NCI-H1048 (cell line): ENCODE data around the gene ZNF614.
A peak's percentile ranks its signal among the peaks of the same experiment; 100 is the strongest.
"Not testable (repeated sequence)": the region's sequence is repeated elsewhere in the genome, so short reads cannot be mapped to it uniquely, and the experiment has no call there.

Experiments used
- DNase-seq: peaks from one replicate; lab custom pipeline; 2025; lab: John Stamatoyannopoulos, UW

ZNF614 gene

DNA sequence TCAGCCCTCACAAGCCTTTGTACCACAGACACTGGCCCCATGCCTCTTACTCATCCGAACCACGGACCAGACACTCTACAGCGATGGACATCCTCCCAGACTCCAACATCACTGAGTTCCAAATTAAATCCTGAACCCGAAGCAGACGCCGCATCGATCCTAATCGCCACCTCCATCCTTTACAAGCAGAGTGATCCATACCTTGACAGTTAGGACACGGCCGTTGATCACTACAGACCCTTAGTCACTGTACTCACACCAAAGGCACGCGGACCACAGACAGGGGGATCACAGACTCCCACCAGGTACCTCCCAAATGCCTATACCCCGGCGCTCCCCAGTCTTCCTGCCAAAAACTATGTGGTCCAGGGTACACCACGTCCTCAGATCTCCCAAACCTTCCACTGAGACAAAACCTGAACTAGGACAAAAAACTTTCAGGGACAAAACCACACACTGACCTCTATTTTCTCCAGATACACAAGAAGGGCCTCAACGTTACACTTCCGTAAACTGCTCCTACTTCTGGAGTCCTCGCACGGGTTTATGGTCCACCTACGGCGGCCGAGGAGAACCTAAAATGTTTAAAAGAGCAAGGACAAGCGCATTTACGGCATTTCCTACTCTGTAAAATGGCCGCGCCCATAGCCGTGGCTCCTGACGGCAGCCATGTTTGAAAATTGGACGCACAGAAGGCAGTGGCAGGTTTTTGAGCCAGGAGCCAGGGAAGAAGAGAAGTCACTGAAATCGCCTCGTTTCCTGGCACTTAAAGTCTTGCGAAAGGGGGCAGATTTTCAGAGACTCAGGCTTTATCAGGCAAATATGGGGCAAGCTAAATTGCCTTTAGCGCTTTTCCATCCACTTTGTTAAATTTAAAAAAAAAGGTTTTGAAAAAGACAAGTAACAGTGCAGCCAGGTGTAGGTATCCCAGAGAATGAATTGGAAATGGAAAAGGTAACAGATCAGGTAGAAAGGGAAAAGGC, 41.6 kb downstream of the ZNF614 start, which contains the start of gene ZNF350:
TSS of gene ZNF350 (minus strand) at position 532 of the 983 bp plus-strand sequence. CDS start 12,480 bp downstream, outside the sequence.
- DNase-seq, result peak; percentile 64

DNA sequence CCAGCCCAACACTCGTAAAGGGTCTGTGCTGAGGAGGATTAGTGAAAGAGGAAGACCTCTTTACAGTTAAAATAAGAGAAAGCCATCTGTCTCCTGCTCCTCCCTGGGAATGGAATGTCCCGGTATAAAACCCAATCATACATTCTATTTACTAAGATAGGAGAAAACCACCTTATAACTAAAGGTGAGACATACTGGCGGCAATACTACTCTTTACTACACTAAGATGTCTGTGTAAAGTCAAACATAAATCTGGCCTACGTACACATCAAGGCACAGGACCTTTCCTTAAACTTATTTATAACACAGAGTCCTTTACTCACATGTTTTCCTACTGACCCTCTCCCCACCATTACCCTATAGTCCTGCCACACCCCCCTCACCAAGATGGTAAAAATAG, 44.8 kb downstream of the ZNF614 start:
- no peak for DNase-seq

DNA sequence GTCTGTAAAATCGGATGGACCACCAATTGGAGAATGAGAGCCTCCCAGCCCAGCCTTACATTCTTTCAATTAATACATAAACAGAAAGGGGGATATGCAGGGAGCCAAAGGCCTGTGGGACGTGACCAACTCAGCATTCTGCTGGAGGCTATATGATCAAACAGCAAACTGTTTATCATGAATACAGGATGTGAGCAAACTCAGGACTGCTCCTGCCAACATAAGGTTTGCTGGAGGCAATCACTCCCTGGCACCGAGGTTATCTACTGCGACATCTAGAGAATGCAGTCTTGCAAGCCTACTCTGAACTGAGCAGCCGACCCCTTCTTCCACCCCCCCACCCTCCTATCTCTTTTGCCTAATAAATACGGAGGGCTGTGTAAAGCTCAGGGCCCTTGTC, 47.3 kb downstream of the ZNF614 start:
- not testable (repeated sequence) for DNase-seq

DNA sequence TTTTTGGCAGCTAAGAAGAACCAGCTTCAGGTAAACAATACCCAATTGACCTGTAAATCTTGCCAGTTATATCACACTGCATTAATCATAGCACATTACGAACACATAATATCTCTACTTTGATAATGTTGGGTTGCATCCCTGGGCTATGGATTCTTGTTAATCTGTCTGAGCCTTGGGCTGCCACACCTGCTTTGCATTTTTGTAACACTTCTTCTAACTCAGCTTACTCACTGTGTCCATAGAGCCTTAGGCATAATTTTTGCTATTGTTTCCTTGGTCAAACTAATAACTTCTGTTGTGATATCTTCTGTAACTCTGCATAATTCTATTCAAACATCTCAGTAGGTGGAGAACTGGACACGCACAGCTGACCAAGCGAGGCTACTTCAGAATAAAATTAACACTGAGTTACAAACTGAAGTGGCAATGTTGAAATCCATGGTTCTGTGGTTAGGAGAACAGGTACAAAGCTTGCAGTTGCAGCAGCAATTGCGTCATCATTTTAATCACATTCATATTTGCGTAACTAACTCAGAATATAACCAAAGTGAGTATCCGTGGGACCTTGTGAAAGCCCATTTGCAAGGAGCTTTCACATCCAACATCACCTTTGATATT, 48.0 kb downstream of the ZNF614 start:
- no peak for DNase-seq

DNA sequence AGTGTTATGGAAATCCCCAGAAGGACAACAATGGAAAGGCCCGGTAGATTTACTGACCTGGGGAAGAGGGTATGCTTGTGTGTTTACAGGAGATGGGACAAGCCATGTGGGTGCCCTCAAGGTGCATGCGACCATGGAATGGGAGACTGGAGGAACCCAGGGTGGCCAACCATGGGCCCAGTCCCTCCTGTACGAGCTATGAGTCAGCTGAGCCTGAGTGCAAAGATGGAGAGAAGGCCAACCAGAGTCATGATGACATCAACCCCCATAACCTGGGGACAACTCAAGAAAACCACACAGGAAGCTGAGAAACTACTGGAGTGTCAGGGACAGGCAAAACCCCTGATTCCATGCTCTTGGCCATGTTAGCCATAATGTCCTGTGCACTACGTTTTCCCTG, 49.3 kb downstream of the ZNF614 start:
- no peak for DNase-seq

DNA sequence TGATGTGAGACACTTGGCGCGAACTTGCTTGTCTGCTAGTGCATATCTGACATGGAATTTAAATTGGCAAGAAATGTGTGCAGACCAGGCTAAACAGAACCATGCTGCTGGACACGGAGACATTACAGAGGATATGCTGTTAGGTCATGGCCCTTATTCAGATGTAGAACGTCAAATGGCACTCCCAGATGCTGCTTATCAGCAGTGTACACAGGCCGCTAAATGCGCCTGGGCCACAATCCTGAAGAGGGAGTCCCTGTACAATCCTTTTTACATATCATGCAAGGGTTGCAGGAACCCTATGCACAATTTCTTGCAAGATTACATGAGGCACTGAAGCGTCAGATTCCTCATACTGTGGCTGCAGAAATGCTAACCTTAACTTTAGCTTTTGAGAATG, 50.8 kb downstream of the ZNF614 start:
- no peak for DNase-seq

DNA sequence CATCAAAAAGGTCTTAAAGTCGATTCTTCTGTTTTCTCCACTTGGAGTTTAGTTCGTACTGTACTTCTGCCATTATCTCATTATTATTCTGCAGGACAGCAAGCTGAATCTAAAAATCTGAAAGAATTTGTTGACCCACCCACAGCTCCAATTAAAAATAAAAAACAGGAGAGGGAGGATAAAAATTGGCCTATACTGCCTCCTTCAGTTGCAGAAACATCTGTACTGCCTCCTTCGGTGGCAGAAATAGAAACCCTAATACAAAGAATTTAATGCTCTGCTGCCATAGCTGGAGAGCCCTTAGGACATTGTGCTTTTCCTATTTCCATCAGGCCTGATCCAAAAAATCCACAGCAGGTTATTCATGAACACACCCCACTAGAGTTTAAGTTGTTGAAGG, 51.3 kb downstream of the ZNF614 start:
- no peak for DNase-seq

DNA sequence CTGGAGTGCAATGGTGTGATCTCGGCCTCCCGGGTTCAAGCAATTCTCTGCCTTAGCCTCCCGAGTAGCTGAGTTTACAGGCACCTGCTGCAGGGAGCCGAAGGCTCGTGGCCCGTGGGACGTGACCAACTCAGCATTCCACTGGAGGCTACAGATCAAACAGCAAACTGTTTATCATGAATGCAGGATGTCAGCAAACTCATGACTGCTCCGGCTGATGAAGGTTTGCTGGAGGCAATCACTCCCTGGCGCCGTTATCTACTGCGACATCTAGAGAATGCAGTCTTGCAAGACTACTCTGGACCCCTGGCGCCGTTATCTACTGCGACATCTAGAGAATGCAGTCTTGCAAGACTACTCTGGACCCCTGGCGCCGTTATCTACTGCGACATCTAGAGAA, 52.4 kb downstream of the ZNF614 start:
- not testable (repeated sequence) for DNase-seq

DNA sequence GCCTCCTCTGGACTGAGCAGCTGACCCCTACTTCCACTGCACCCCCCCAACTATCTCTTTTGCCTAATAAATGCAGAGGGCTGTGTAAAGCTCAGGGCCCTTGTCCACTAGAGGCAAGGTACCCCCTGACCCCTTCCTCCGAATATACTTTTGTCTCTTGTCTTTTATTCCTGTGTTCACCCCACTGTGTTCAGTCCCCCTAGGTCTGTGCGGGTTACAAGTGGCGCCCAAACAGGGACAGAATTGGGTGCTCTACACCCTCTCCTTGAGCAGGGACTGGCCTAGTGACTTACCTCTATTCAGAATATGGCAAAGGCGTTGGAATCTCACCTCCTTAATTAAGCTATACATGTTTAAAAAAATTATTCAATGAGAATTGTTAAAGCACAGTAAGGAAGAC, 56.6 kb downstream of the ZNF614 start:
- no peak for DNase-seq

DNA sequence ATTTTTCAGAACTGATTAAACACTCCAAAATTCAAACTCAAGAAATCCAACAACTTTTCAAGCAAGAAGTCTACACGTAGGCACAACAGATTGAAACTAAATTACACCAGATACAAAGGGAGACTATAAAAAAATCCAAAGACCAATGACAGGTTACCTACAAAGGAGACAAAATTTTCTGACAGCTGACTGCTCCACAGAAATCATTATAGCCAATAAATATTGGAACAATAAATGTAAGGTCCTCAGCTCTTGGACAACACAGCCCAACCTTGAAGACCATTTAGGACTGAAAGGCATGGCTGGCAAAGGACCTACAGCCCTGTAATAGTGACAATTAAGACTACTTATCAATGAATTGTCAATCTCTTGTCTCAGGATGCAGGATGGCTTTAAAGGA, 57.5 kb downstream of the ZNF614 start:
- DNase-seq, result no peak

DNA sequence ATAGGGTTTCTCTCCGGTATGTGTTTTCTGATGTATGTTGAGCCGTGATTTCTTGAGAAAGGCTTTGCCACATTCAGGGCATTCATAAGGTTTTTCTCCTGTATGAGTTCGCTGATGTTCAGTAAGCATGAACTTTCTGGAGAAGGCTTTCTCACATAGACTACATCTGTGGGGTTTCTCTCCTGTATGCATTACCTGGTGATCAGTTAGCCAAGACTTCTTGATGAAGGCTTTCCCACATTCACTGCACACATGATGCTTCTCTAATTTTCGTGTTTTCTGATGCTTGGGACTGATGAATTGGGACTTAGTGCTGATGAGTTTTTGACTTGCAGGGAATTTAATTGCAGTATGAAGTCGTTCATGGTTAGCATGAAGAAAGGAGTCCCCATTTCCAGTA, 62.6 kb downstream of the ZNF614 start:
- DNase-seq, result no peak
